GM10266 (cell line): ENCODE measurements around the gene CDCP2.

ENCODE experiments used
- DNase-seq: peaks from one replicate; pipeline ENCODE4 v3.0.0; 2012; ENCODE audit errors: extremely low spot score
- TF ChIP-seq, protein P1 (sequence below): IDR thresholded peaks from 2 replicates; pipeline ENCODE4 v1.5.1; 2012; ENCODE audit warnings: mild to moderate bottlenecking, low read depth; ENCODE audit not compliant: control insufficient read depth, insufficient read depth; ENCODE audit errors: missing control alignments

CDCP2 gene

GRCh38 chr1:54126271-54126815 is 26.5 kb downstream of the CDCP2 start:
- DNase-seq: no peak
- TF ChIP-seq, protein P1, sequence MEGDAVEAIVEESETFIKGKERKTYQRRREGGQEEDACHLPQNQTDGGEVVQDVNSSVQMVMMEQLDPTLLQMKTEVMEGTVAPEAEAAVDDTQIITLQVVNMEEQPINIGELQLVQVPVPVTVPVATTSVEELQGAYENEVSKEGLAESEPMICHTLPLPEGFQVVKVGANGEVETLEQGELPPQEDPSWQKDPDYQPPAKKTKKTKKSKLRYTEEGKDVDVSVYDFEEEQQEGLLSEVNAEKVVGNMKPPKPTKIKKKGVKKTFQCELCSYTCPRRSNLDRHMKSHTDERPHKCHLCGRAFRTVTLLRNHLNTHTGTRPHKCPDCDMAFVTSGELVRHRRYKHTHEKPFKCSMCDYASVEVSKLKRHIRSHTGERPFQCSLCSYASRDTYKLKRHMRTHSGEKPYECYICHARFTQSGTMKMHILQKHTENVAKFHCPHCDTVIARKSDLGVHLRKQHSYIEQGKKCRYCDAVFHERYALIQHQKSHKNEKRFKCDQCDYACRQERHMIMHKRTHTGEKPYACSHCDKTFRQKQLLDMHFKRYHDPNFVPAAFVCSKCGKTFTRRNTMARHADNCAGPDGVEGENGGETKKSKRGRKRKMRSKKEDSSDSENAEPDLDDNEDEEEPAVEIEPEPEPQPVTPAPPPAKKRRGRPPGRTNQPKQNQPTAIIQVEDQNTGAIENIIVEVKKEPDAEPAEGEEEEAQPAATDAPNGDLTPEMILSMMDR: no peak

DNA sequence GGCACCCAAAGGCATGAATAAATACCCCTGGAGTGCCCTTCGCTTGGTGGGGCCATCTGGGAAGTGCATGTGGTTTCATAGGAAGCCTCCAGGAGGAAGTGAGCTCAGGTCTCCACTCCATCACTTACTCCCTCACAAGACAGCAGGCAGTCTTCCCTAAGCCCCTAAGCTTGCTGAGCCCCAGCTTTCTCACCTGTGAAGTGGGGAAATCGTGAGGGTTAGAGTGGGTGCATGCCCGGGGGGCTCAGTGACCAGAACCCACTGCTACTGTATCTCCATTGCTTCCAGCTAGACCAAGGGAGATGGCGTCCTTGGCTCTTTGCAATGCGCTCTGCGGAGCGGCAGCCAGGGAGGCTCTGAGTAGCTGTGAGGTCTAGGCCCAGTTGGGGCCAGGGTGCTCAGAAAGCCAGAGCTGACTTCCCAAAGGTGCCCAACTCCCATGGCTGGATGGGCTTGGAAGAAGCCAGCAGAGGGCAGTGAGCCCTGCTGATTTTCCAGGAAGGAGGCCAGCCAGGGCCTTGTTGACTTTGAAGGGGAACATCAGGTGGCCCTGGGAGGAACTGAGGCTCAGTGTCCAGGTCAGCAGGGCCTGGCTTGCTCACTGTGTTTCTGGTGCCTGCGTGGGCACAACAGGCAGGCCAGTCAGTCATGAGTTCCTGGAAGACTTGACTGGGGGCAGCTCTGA is 27.3 kb downstream of the CDCP2 start:
- TF ChIP-seq, protein P1: no peak
- no peak for DNase-seq

DNA sequence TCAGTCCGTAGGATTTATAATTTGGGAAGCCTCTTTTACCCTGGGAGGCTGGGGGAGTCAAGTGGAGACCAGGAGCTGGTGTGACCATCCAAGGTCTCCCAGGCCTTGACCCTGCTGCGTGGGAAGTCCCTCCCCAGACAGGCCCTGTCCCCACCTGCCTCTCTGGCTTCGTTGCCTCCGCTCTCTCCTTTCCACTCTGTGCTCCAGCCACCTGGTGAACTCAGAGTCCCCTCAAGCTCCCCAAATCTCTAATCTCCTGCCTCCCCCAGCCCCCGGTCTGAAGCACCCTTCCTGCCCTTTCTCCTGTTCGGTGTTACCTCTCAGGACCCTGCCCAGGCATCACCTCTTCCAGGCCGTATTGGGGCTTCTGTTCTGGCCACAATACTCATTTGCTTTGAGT is 27.9 kb downstream of the CDCP2 start:
- TF ChIP-seq, protein P1: no peak
- DNase-seq: no peak

GRCh38 chr1:54124472-54124871 is 28.3 kb downstream of the CDCP2 start:
- TF ChIP-seq, protein P1: no peak
- DNase-seq: no peak

GRCh38 chr1:54122992-54123391 is 29.8 kb downstream of the CDCP2 start:
- TF ChIP-seq, protein P1: no peak
- DNase-seq: no peak

DNA sequence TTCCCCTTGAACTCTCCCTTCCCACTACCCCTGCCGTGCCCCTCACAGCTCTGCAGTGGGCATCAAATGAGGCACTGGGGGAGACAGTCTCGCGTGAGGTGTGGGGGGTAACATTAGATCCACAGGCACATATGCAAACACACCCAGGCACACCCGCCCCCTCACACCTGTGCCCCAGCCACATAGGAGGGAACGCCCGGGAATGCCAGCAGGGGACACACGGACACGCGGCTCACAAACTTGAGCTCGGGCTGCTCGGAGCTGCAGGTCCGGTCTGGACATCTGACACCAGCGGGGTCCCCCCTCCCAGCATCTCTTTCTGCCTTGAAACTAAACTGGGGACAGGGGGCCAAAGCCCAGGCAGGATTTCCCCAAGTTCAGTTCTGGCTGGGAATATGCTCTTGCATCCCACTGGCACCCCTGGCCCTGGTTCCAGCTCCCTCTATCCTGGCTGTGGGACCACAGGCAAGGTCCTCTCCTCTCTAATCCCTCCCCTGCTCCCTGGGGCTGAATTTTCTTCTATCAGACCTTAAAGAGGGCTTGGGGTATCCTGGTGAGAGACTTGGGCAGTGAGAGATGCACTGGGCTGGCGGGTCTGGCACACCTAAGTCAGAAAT is 30.6 kb downstream of the CDCP2 start:
- no peak for DNase-seq
- TF ChIP-seq, protein P1: no peak
